ENCODE measurements around the gene SHISA7. TPM values are rescaled to one million over a fixed set of nuclear protein-coding genes. Genes with fewer than 3 reads are reported as not detected.
"Not testable (repeated sequence)": the region's sequence is repeated elsewhere in the genome, so short reads cannot be mapped to it uniquely, and the experiment has no call there.

Gene SHISA7
- total RNA-seq, 2 experiments from 2014 or later = not detected

- ChIA-PET POLR2A (interaction anchor here (0.7 to 8.6 kb wide), 5 partner anchors 12 to 146 kb away, joined by 3 to 217 read pairs (median 3); partner anchors contain the start of genes RPL28 and TMEM238), CTCF (no interaction called here)
- no peak for TF ChIP-seq CTCF (IDR thresholded peaks at IDR 0.05)
- intact Hi-C loops (cut with micrococcal nuclease) = no loop called here
- H3K4me1 Mint-ChIP-seq (ENCODE audit: low read depth) = peaks cover 26% of the 10 kb centered on the region
- no peak for ATAC-seq
- peak overlapping the region; percentile 92 for H3K4me3 Mint-ChIP-seq
- H3K27me3 Mint-ChIP-seq = no peaks in the 10 kb centered on the region
- no peak for DNase-seq
- H3K27ac Mint-ChIP-seq = peak overlapping the region; percentile 83
- H3K36me3 Mint-ChIP-seq (ENCODE audit: low read depth) = peaks cover 62% of the 10 kb centered on the region
- peaks cover 9% of the 10 kb centered on the region for H3K9me3 Mint-ChIP-seq
Measured at GRCh38 chr19:55405638-55406037, 37.5 kb downstream of the SHISA7 start.

- CTCF ChIA-PET = interaction anchor here (1.1 to 1.3 kb wide), 2 partner anchors 15 to 101 kb away, joined by 3 read pairs; no protein-coding TSS in a partner anchor
Measured at GRCh38 chr19:55402509-55402908, 40.6 kb downstream of the SHISA7 start.

GRCh38 chr19:55401390-55401789, 41.7 kb downstream of the SHISA7 start:
- CTCF ChIA-PET = not testable (repeated sequence)
- peaks cover 32% of the 10 kb centered on the region for H3K4me1 Mint-ChIP-seq (ENCODE audit: low read depth)

More at GRCh38 chr19:55402509-55402908, 40.6 kb downstream of the SHISA7 start:
- Mint-ChIP-seq H3K4me1 (ENCODE audit: low read depth) (peaks cover 33% of the 10 kb centered on the region), H3K4me3 (no peak overlapping the region), H3K27ac (no peak overlapping the region), H3K27me3 (no peaks in the 10 kb centered on the region), H3K9me3 (no peaks in the 10 kb centered on the region), H3K36me3 (ENCODE audit: low read depth) (peaks cover 57% of the 10 kb centered on the region)
- intact Hi-C loops (cut with micrococcal nuclease) = no loop called here
- TF ChIP-seq CTCF (IDR thresholded peaks at IDR 0.05) = no peak
- POLR2A ChIA-PET = interaction anchor here (1.2 to 8.6 kb wide), 3 partner anchors 15 to 145 kb away, joined by 3 to 217 read pairs (median 5); partner anchors contain the start of genes RPL28 and TMEM238
- ATAC-seq (no peak), DNase-seq (no peak)

GRCh38 chr19:55400281-55401087, 42.6 kb downstream of the SHISA7 start:
- TF ChIP-seq CTCF (IDR thresholded peaks at IDR 0.05) = no peak
- CTCF ChIA-PET = interaction anchor here (0.8 to 2.0 kb wide), 4 partner anchors 9 to 240 kb away, joined by 3 to 5 read pairs (median 4); partner anchors contain the start of gene TMEM238

More at GRCh38 chr19:55401390-55401789, 41.7 kb downstream of the SHISA7 start:
- H3K9me3 Mint-ChIP-seq; DNase-seq; H3K27me3 Mint-ChIP-seq; ATAC-seq; H3K4me3 Mint-ChIP-seq; intact Hi-C loops (cut with micrococcal nuclease); H3K27ac Mint-ChIP-seq: not testable (repeated sequence)
- H3K36me3 Mint-ChIP-seq (ENCODE audit: low read depth) = peaks cover 50% of the 10 kb centered on the region
- POLR2A ChIA-PET = interaction anchor here (1.1 to 4.8 kb wide), 2 partner anchors 13 to 17 kb away, joined by 5 to 91 read pairs; partner anchors contain the start of genes RPL28 and TMEM238

GRCh38 chr19:55398200-55398925, 44.7 kb downstream of the SHISA7 start:
- DNase-seq = no peak
- Mint-ChIP-seq H3K27me3 (no peaks in the 10 kb centered on the region), H3K27ac (no peak overlapping the region), H3K4me3 (no peak overlapping the region), H3K4me1 (ENCODE audit: low read depth) (peaks cover 18% of the 10 kb centered on the region), H3K9me3 (no peaks in the 10 kb centered on the region), H3K36me3 (ENCODE audit: low read depth) (peaks cover 27% of the 10 kb centered on the region)
- no peak for TF ChIP-seq CTCF (IDR thresholded peaks at IDR 0.05)
- peak; percentile 38 for ATAC-seq
- ChIA-PET CTCF (no interaction called here), POLR2A (interaction anchor here (0.6 to 4.8 kb wide), 5 partner anchors 9 to 68 kb away, joined by 3 to 91 read pairs (median 3); partner anchors contain the start of genes RPL28 and UBE2S)
- intact Hi-C loops (cut with micrococcal nuclease) = no loop called here

More at GRCh38 chr19:55400281-55401087, 42.6 kb downstream of the SHISA7 start:
- H3K36me3 Mint-ChIP-seq (ENCODE audit: low read depth) = peaks cover 41% of the 10 kb centered on the region
- peak; percentile 16 for ATAC-seq
- no peaks in the 10 kb centered on the region for H3K27me3 Mint-ChIP-seq
- POLR2A ChIA-PET = interaction anchor here (0.7 to 4.8 kb wide), 6 partner anchors 7 to 85 kb away, joined by 3 to 91 read pairs (median 5); partner anchors contain the start of genes RPL28, TMEM238 and UBE2S
- no peaks in the 10 kb centered on the region for H3K9me3 Mint-ChIP-seq
- no peak for DNase-seq
- H3K27ac Mint-ChIP-seq = no peak overlapping the region
- no peak overlapping the region for H3K4me3 Mint-ChIP-seq
- intact Hi-C loops (cut with micrococcal nuclease) = no loop called here
- peaks cover 23% of the 10 kb centered on the region for H3K4me1 Mint-ChIP-seq (ENCODE audit: low read depth)

Measured in activated CD8-positive, alpha-beta T cell treated with anti-CD3 and anti-CD28 coated beads for 36 hours (primary cell).